Liver (tissue), 3 donors: ENCODE measurements around the gene ATP5PD.

Experiments
- ATF3 ChIP-seq: IDR thresholded peaks from 2 replicates; pipeline ENCODE4 v1.6.1; 2016; ENCODE audit warnings: antibody characterized with exemption
- CTCF ChIP-seq: fragments of 150-350 bp; IDR thresholded peaks from 2 replicates; pipeline ENCODE4 v1.5.1; 2017; ENCODE audit warnings: improper control_type of control experiment, low read depth, low read length; ENCODE audit not compliant: missing input control
- FOXA1 ChIP-seq: IDR thresholded peaks from 2 replicates; pipeline ENCODE4 v1.6.1; 2016; ENCODE audit warnings: antibody characterized with exemption
- GABPA ChIP-seq, 2 donors: IDR thresholded peaks in 1 of 2; conservative IDR thresholded peaks in 1 of 2; 2 replicates each; pipeline ENCODE4 v1.6.1; 2016; ENCODE audit warnings: antibody characterized with exemption in 2 of 2, mild to moderate bottlenecking in 1 of 2, moderate library complexity in 1 of 2
- HNF4G ChIP-seq: IDR thresholded peaks from 2 replicates; pipeline ENCODE4 v1.6.1; 2016; ENCODE audit warnings: antibody characterized with exemption
- JUND ChIP-seq, 2 donors: IDR thresholded peaks; 2 replicates each; pipeline ENCODE4 v1.6.1; 2016; ENCODE audit warnings: antibody characterized with exemption in 2 of 2
- MAX ChIP-seq: IDR thresholded peaks from 2 replicates; pipeline ENCODE4 v1.6.1; 2016; ENCODE audit warnings: antibody characterized with exemption
- RAD21 ChIP-seq, 2 donors: IDR thresholded peaks; 2 replicates each; pipeline ENCODE4 v1.6.1; 2016; ENCODE audit warnings: antibody characterized with exemption in 2 of 2, mild to moderate bottlenecking in 2 of 2
- REST ChIP-seq: IDR thresholded peaks from 2 replicates; pipeline ENCODE4 v1.6.1; 2016; ENCODE audit warnings: antibody characterized with exemption, mild to moderate bottlenecking
- SP1 ChIP-seq: IDR thresholded peaks from 2 replicates; pipeline ENCODE4 v1.6.1; 2018; ENCODE audit warnings: antibody characterized with exemption, mild to moderate bottlenecking
- TAF1 ChIP-seq: conservative IDR thresholded peaks from 2 replicates; pipeline ENCODE4 v1.6.1; 2016; ENCODE audit warnings: antibody characterized with exemption, mild to moderate bottlenecking
- YY1 ChIP-seq: IDR thresholded peaks from 2 replicates; pipeline ENCODE4 v1.6.1; 2016; ENCODE audit warnings: antibody characterized with exemption, mild to moderate bottlenecking
- donor health status: healthy.
- donor health status: healthy.

- TF ChIP-seq FOXA1 (no peak), GABPA (IDR thresholded peaks at IDR 0.05 in 1 of 2, conservative IDR thresholded peaks at IDR 0.05 in 1 of 2) (no peak), CTCF (no peak), RAD21 (IDR thresholded peaks at IDR 0.05) (no peak), MAX (no peak), SP1 (no peak), JUND (IDR thresholded peaks at IDR 0.05) (no peak), TAF1 (no peak), HNF4G (no peak), REST (no peak), YY1 (no peak), ATF3 (no peak)
These were observed 14.8 kb upstream of the ATP5PD start for GRCh38 chr17:75061618-75062017.
